ENCODE measurements around the gene CCL26. TPM values are rescaled to one million over a fixed set of nuclear protein-coding genes. Genes with fewer than 3 reads are reported as not detected.

Gene CCL26
- total and polyA plus RNA-seq, 9 of the 15 experiments (the other 6 are each of a cell fraction or from before 2014, with no cell fraction given): 2.3 to 26.8 (median 8.4) TPM

- no TSS peak for BruUV-seq (replicated peaks)
- intact Hi-C loops (cut with micrococcal nuclease): no loop called here
- no peak overlapping the region for H2AFZ ChIP-seq (ENCODE audit: low read depth, low read length)
- DNase-seq (ENCODE audit: extremely low read depth in 1 of 4, low spot score in 3 of 4) (no peak), FAIRE-seq (no peak), ATAC-seq (no peak)
- in situ Hi-C loops (cut with MboI): no loop called here
- H3K79me2 ChIP-seq (ENCODE audit: control insufficient read depth, insufficient read depth, low read length): no peaks in the 10 kb centered on the region
- TF ChIP-seq U2AF2 (optimal IDR thresholded peaks at IDR 0.05; ENCODE audit: low read depth, low read length) (no peak), ZNF668 (CRISPR knock-in tag; IDR thresholded peaks at IDR 0.05) (no peak), POLR2B (IDR thresholded peaks at IDR 0.05; ENCODE audit: low read depth, partially characterized antibody) (no peak), ZBTB17 (CRISPR knock-in tag; IDR thresholded peaks at IDR 0.05) (no peak), KHSRP (IDR thresholded peaks at IDR 0.05) (no peak), HCFC1 (IDR thresholded peaks at IDR 0.05; ENCODE audit: low read depth, low read length) (no peak), TEAD2 (tag; IDR thresholded peaks at IDR 0.05) (no peak), ZBTB26 (CRISPR knock-in tag; IDR thresholded peaks at IDR 0.05) (no peak)
- CTCF ChIA-PET (ENCODE audit: low intra/inter-chr PET ratio): no interaction called here
- H3K9me1 ChIP-seq (ENCODE audit: control insufficient read depth, insufficient read depth, low read length): no peaks in the 10 kb centered on the region
- H3K27me3 ChIP-seq (ENCODE audit: control insufficient read depth in 2 of 2, insufficient read depth in 2 of 2, low read length in 2 of 2): no peaks in the 10 kb centered on the region
- no peak overlapping the region for H3K4me3 ChIP-seq
- H3K9me3 ChIP-seq (replicated peaks; ENCODE audit: control insufficient read depth, insufficient read depth, low read depth, low read length): no peaks in the 10 kb centered on the region
- peaks cover 5 to 17% of the 10 kb centered on the region in 2 experiments; a peak in 4 of 5 replicates for H3K4me1 ChIP-seq (replicated peaks in 1 of 2; ENCODE audit: control insufficient read depth in 2 of 2, insufficient read depth in 2 of 2, low read length in 2 of 2)
- no peak overlapping the region for H3K4me2 ChIP-seq (ENCODE audit: insufficient read depth, low read length)
- no peak overlapping the region for H3K27ac ChIP-seq (ENCODE audit: extremely low read depth, low read depth, low read length)
- WGBS (ENCODE audit: insufficient coverage, low coverage, missing lambda C conversion rate): 68% methylated on average over 3 of the region's 3 CpGs
- POLR2A ChIA-PET: no interaction called here
- H4K20me1 ChIP-seq (replicated peaks; ENCODE audit: control insufficient read depth, insufficient read depth, low read length): no peaks in the 10 kb centered on the region
- H3K9ac ChIP-seq (ENCODE audit: insufficient read depth in 1 of 2, low read depth in 2 of 2, low read length in 2 of 2): no peak overlapping the region
- no peaks in the 10 kb centered on the region; the same call in 2 of the 3 replicates for H3K36me3 ChIP-seq (ENCODE audit: control insufficient read depth, insufficient read depth, low read length)
Measured at GRCh38 chr7:75723444-75723843, 48.6 kb downstream of the CCL26 start.
